Activated CD4-positive, alpha-beta memory T cell treated with anti-CD3 and anti-CD28 coated beads for 36 hours (primary cell): ENCODE data around the gene RBPJ. TPM values are rescaled to one million over a fixed set of nuclear protein-coding genes. Genes with fewer than 3 reads are reported as not detected.
A peak's percentile ranks its signal among the peaks of the same experiment; 100 is the strongest.

Experiments
- CTCF ChIA-PET: fragments of 350-600 bp; sonication (Branson Sonifier 250); formaldehyde crosslinking; loops from one replicate; lab custom pipeline; 2021; ENCODE audit warnings: antibody characterized with exemption, inconsistent platforms; lab: Charles Lee
- POLR2A ChIA-PET: fragments of 350-600 bp; sonication (Branson Sonifier 250); formaldehyde crosslinking; loops from one replicate; lab custom pipeline; 2021; ENCODE audit warnings: antibody characterized with exemption; lab: Charles Lee
- DNase-seq: peaks from one replicate; pipeline ENCODE4 v3.0.0-alpha.2; 2020
- H3K27ac Mint-ChIP-seq: one replicate; pipeline ENCODE4 v1.8.0; 2021; ENCODE audit warnings: mixed read lengths
- H3K27me3 Mint-ChIP-seq: one replicate; pipeline ENCODE4 v1.8.0; 2021; ENCODE audit warnings: mixed read lengths
- H3K36me3 Mint-ChIP-seq: one replicate; pipeline ENCODE4 v1.8.0; 2021; ENCODE audit warnings: mixed read lengths
- H3K4me1 Mint-ChIP-seq: one replicate; pipeline ENCODE4 v1.8.0; 2021; ENCODE audit warnings: low read depth, mixed read lengths
- H3K4me3 Mint-ChIP-seq: one replicate; pipeline ENCODE4 v1.8.0; 2021; ENCODE audit warnings: mild to moderate bottlenecking, mixed read lengths
- H3K9me3 Mint-ChIP-seq: one replicate; pipeline ENCODE4 v1.8.0; 2021; ENCODE audit warnings: mixed read lengths
- intact Hi-C: fragments of 100-400 bp; cut with micrococcal nuclease; formaldehyde crosslinking; loops from one replicate; pipeline ENCODE4 v1.15.1; 2023
- total RNA-seq, 2 experiments: library from RNA; stranded (reverse); gene quantifications; one replicate each; pipeline ENCODE4 v1.2.3, GENCODE V29; 2021

RBPJ gene
- total RNA-seq, 2 experiments from 2014 or later: 262 to 269 TPM

- Mint-ChIP-seq H3K4me1 (peaks cover 6% of the 10 kb centered on the region), H3K27ac (peak overlapping the region; percentile 11), H3K36me3 (peaks cover 80% of the 10 kb centered on the region), H3K27me3 (no peaks in the 10 kb centered on the region), H3K4me3 (no peak overlapping the region), H3K9me3 (no peaks in the 10 kb centered on the region)
- ChIA-PET CTCF (no interaction called here), POLR2A (no interaction called here)
- intact Hi-C loops: no loop called here
- DNase-seq: no peak
Observed at GRCh38 chr4:26426892-26427291, 106.1 kb downstream of the RBPJ start.

GRCh38 chr4:26429910-26430309 lies 109.1 kb downstream of the RBPJ start:
- peaks cover 78% of the 10 kb centered on the region for H3K36me3 Mint-ChIP-seq
- intact Hi-C loops: no loop called here
- ChIA-PET CTCF (interaction anchor here (0.6 kb wide), 1 partner anchor 442 kb away, joined by 3 read pairs; no protein-coding TSS in a partner anchor), POLR2A (no interaction called here)
- H3K4me3 Mint-ChIP-seq: no peak overlapping the region
- no peaks in the 10 kb centered on the region for H3K27me3 Mint-ChIP-seq
- no peak overlapping the region for H3K27ac Mint-ChIP-seq
- H3K9me3 Mint-ChIP-seq: no peaks in the 10 kb centered on the region
- peaks cover 5% of the 10 kb centered on the region for H3K4me1 Mint-ChIP-seq
- no peak for DNase-seq

GRCh38 chr4:26431461-26432180 lies 110.8 kb downstream of the RBPJ start:
- CTCF ChIA-PET: interaction anchor here (0.7 to 1.1 kb wide), 2 partner anchors 22 to 105 kb away, joined by 3 to 5 read pairs; no protein-coding TSS in a partner anchor
- intact Hi-C loops: no loop called here
- no peak for DNase-seq
- POLR2A ChIA-PET: no interaction called here
- peaks cover 71% of the 10 kb centered on the region for H3K36me3 Mint-ChIP-seq
- H3K9me3 Mint-ChIP-seq: no peaks in the 10 kb centered on the region
- H3K4me3 Mint-ChIP-seq: no peak overlapping the region
- H3K27ac Mint-ChIP-seq: no peak overlapping the region
- peaks cover 5% of the 10 kb centered on the region for H3K4me1 Mint-ChIP-seq
- no peaks in the 10 kb centered on the region for H3K27me3 Mint-ChIP-seq

- no peak for DNase-seq
- ChIA-PET CTCF (interaction anchor here (1.1 kb wide), 1 partner anchor 106 kb away, joined by 5 read pairs; no protein-coding TSS in a partner anchor), POLR2A (no interaction called here)
- Mint-ChIP-seq H3K27ac (no peak overlapping the region), H3K9me3 (no peaks in the 10 kb centered on the region), H3K27me3 (no peaks in the 10 kb centered on the region), H3K36me3 (peaks cover 71% of the 10 kb centered on the region), H3K4me3 (no peak overlapping the region), H3K4me1 (no peaks in the 10 kb centered on the region)
- intact Hi-C loops: no loop called here
Observed at GRCh38 chr4:26432419-26432818, 111.6 kb downstream of the RBPJ start.

- CTCF ChIA-PET: interaction anchor here (0.8 kb wide), 1 partner anchor 445 kb away, joined by 3 read pairs; no protein-coding TSS in a partner anchor
Observed at GRCh38 chr4:26433556-26433955, 112.7 kb downstream of the RBPJ start.

GRCh38 chr4:26434030-26434639 lies 113.3 kb downstream of the RBPJ start:
- Mint-ChIP-seq H3K4me1 (no peaks in the 10 kb centered on the region), H3K27me3 (no peaks in the 10 kb centered on the region), H3K36me3 (peaks cover 66% of the 10 kb centered on the region), H3K4me3 (no peak overlapping the region), H3K27ac (no peak overlapping the region), H3K9me3 (no peaks in the 10 kb centered on the region)
- CTCF ChIA-PET: interaction anchor here (0.8 kb wide), 1 partner anchor 446 kb away, joined by 3 read pairs; no protein-coding TSS in a partner anchor
- POLR2A ChIA-PET: no interaction called here
- intact Hi-C loops: no loop called here
- DNase-seq: no peak

More at GRCh38 chr4:26433556-26433955, 112.7 kb downstream of the RBPJ start:
- intact Hi-C loops: no loop called here
- Mint-ChIP-seq H3K9me3 (no peaks in the 10 kb centered on the region), H3K36me3 (peaks cover 69% of the 10 kb centered on the region), H3K27me3 (no peaks in the 10 kb centered on the region), H3K4me1 (no peaks in the 10 kb centered on the region), H3K4me3 (no peak overlapping the region), H3K27ac (no peak overlapping the region)
- no peak for DNase-seq
- POLR2A ChIA-PET: no interaction called here

GRCh38 chr4:26441102-26441501 lies 120.3 kb downstream of the RBPJ start:
- Mint-ChIP-seq H3K4me1 (no peaks in the 10 kb centered on the region), H3K4me3 (no peak overlapping the region), H3K9me3 (peaks cover 9% of the 10 kb centered on the region), H3K27me3 (no peaks in the 10 kb centered on the region), H3K36me3 (peaks cover 23% of the 10 kb centered on the region), H3K27ac (no peak overlapping the region)
- POLR2A ChIA-PET: no interaction called here
- intact Hi-C loops: no loop called here
- CTCF ChIA-PET: interaction anchor here (0.6 to 0.8 kb wide), 2 partner anchors 608 to 622 kb away, joined by 3 read pairs; no protein-coding TSS in a partner anchor
- DNase-seq: no peak

- intact Hi-C loops: no loop called here
- POLR2A ChIA-PET: no interaction called here
- Mint-ChIP-seq H3K27me3 (no peaks in the 10 kb centered on the region), H3K9me3 (peaks cover 9% of the 10 kb centered on the region), H3K4me1 (no peaks in the 10 kb centered on the region), H3K4me3 (no peak overlapping the region), H3K27ac (no peak overlapping the region), H3K36me3 (peaks cover 19% of the 10 kb centered on the region)
- DNase-seq: no peak
- CTCF ChIA-PET: interaction anchor here (0.8 kb wide), 1 partner anchor 622 kb away, joined by 3 read pairs; no protein-coding TSS in a partner anchor
Observed at GRCh38 chr4:26441771-26442170, 121.0 kb downstream of the RBPJ start.

GRCh38 chr4:26447378-26447777 lies 126.6 kb downstream of the RBPJ start:
- POLR2A ChIA-PET: no interaction called here
- no peak overlapping the region for H3K4me3 Mint-ChIP-seq
- H3K27me3 Mint-ChIP-seq: no peaks in the 10 kb centered on the region
- H3K27ac Mint-ChIP-seq: no peak overlapping the region
- DNase-seq: no peak
- no peaks in the 10 kb centered on the region for H3K4me1 Mint-ChIP-seq
- intact Hi-C loops: no loop called here
- CTCF ChIA-PET: no interaction called here
- H3K36me3 Mint-ChIP-seq: peaks cover 7% of the 10 kb centered on the region
- H3K9me3 Mint-ChIP-seq: peaks cover 11% of the 10 kb centered on the region

- no peak overlapping the region for H3K4me3 Mint-ChIP-seq
- peaks cover 5% of the 10 kb centered on the region for H3K9me3 Mint-ChIP-seq
- DNase-seq: no peak
- no peaks in the 10 kb centered on the region for H3K36me3 Mint-ChIP-seq
- no peaks in the 10 kb centered on the region for H3K4me1 Mint-ChIP-seq
- intact Hi-C loops: loop anchor here (10.0 kb wide), 1 partner anchor 404 kb away; no protein-coding TSS in a partner anchor
- H3K27ac Mint-ChIP-seq: no peak overlapping the region
- POLR2A ChIA-PET: no interaction called here
- CTCF ChIA-PET: interaction anchor here (1.1 kb wide), 1 partner anchor 463 kb away, joined by 3 read pairs; no protein-coding TSS in a partner anchor
- H3K27me3 Mint-ChIP-seq: no peaks in the 10 kb centered on the region
Observed at GRCh38 chr4:26450418-26450817, 129.6 kb downstream of the RBPJ start.

GRCh38 chr4:26451597-26451996 lies 130.8 kb downstream of the RBPJ start:
- no peak overlapping the region for H3K27ac Mint-ChIP-seq
- intact Hi-C loops: loop anchor here (10.0 kb wide), 1 partner anchor 403 kb away; no protein-coding TSS in a partner anchor
- H3K9me3 Mint-ChIP-seq: peaks cover 5% of the 10 kb centered on the region
- H3K4me1 Mint-ChIP-seq: no peaks in the 10 kb centered on the region
- H3K36me3 Mint-ChIP-seq: no peaks in the 10 kb centered on the region
- no peak for DNase-seq
- CTCF ChIA-PET: no interaction called here
- no peak overlapping the region for H3K4me3 Mint-ChIP-seq
- POLR2A ChIA-PET: no interaction called here
- no peaks in the 10 kb centered on the region for H3K27me3 Mint-ChIP-seq
